Measurements from ENCODE around the gene LPP.

Gene LPP

GRCh38 chr3:188861842-188862744 lies 708.1 kb downstream of the LPP start:
- DNase-seq = no peak

DNA sequence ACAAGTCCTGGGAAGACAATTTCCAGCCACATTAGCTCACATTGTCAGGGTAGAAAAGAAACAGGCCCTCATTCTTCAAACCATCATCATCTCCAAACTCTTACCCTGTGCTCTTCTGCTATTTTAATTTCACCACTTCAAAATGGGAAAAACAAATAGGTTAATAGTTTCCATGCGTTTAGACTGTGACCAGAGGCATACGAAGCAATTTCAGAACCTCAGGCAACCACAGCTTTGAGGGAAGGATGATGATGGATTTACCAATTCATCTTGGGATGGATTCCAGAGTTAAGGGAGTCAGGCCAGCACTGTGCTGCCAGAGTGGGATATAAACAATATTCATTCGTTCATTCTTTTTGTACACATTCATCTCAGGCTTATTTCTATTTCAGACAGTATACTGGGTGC lies 710.0 kb downstream of the LPP start:
- DNase-seq = no peak

DNA sequence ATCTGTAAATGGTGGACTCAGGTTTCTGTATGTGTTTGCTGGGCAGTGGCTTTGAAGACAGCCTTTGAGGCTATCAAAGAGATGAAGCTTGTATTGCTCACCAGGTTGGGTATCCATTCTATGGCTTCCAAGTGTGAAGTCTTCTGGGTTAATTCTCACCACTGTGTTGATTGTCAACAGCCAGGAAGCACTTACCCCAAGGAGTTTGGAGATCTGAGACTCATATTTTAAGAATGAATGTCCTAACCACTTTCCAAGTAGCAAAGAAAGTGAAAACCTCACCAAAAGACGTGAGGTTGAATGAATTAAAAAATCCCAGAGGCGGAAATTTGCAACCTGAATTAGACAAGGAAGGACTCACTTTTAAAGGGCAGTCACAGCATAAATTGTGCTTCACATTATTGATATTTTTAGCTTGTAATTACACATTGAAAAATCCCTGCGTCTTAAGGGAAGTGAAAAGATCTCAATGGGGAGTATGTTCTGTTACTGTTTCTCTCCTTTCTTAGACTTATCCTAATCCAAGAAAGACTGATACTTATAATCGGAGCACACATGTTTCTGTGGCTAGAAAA lies 713.8 kb downstream of the LPP start:
- DNase-seq = no peak

- DNase-seq = no peak
Measured at GRCh38 chr3:188868803-188869202, 714.8 kb downstream of the LPP start.

GRCh38 chr3:188869628-188870027 lies 715.7 kb downstream of the LPP start:
- DNase-seq = no peak

GRCh38 chr3:188870431-188870830 lies 716.5 kb downstream of the LPP start:
- no peak for DNase-seq

DNA sequence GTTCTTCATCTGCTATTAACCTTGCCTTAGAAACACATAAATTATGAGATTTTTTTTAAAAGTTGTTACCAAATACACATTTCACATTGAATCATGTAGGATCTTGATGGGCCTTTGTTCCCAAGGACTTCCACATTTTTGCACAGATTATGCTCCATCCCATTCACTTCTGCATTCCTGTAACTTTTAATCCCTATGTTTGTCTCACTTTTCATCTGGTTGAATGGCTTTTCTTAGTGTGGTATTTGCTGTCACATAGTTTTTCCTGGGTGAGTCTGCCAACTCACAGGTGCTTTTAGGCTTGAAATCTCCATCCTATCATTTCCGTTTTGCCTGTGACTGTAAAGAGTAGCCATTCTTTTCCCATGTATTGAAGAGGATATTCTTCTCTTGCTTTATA lies 720.6 kb downstream of the LPP start:
- no peak for DNase-seq

DNA sequence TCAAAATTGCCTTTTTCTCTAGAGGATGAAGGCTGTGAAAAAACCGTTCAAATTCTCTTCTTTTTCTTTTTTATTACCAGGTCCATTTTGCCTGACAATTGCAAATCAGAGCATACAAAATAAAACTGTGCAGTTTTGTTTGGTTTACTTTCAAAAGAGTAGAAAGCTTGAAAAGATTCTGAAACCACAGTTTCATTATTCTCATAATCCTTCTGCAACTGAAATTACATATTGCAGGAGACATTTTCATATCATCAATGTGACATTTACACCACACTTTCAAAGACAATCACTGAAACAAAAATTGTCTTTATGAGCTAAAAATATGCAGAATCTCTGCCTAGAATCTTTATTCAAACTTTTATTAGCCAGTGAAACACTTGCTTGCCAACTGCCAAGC lies 721.5 kb downstream of the LPP start:
- DNase-seq = no peak

DNA sequence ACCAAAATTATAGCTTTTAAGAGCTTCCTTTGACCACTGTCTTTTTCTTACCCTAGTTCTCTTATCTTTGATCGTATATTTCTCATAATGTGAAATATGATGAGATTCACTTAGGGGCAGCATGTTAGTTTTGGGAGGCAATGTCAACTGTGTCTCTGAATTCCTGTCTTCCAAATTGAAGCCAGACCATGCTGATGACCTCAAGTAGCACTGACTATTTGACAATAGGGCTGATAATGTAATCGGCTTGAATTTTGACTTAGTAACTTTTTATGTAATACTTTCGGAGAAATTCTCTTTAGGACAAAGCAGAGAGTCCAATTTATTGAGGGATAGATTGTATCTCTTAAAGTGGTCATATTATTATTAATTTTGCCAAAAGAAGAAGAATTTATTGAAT lies 722.4 kb downstream of the LPP start:
- no peak for DNase-seq

GRCh38 chr3:188877381-188877780 lies 723.4 kb downstream of the LPP start:
- no peak for DNase-seq

GRCh38 chr3:188878076-188878475 lies 724.1 kb downstream of the LPP start:
- no peak for DNase-seq

GRCh38 chr3:188881954-188882641 lies 728.1 kb downstream of the LPP start:
- no peak for DNase-seq

GRCh38 chr3:188884299-188885043 lies 730.5 kb downstream of the LPP start:
- DNase-seq = no peak

DNA sequence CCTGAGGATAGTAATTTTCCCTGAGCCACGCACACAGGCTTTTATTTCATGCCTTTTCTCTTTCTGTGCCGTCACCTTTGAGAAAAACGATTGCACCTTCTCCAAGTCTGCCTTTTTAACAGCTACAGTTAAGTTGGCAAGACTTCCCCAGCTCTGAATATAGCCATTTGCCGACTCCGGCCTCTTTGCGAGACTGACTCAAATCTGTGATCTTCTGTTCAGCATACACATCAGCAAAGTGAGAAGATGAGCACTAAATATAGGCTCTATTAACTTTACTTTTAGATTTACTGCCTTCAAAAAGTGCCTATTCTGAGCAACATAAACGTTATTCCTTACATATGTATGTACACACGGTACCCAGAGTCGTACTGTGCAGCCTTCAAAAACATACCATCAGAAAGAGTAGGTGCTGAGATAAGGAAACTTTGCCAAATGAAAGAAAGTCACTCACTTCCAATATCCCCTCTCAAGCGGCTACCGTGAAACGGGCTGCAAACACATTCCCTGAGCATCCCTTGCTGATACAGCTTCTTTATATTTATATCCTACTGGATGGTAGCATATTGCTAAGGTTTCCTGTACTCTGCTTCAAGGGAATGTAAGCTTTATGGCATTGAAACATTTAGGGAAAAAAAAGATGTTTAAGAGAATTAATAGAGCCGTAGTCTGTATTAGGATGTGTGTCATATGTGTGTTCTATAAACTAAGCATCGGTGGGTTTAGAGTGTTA lies 734.5 kb downstream of the LPP start:
- no peak for DNase-seq

- DNase-seq = no peak
Measured at GRCh38 chr3:188889054-188889491, 735.1 kb downstream of the LPP start.

DNA sequence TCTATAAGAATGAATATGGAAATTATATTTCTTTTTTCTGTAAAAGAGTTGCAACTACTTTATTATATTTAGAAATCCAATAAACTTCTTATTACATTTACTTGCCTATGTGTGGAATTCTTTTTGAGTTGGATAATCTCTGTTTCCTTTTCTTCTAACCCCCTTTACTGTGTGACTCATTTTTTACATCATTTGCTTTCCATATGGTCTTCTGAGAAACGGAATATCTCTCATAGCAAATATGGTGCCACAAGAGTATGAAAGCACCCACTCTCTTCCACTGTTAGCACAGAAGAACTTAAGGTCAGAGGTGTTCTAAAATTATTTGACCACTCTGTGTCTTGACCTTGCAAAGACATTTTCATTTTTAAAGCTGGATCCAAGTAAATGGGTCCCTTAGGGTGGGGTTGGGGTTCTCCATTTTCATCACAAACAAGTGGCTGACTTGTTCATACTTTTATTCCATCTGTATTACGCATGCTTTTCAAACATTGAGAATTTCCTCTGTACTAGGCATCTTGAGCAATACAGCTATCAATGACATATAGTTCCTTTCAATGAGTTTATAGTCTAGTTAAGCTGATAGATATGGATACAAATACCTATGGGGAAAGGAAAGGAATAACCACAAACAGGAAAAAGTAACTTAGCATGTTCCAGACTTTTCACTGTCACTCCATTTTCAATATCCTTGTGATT lies 736.8 kb downstream of the LPP start:
- DNase-seq = no peak

- DNase-seq = no peak
Measured at GRCh38 chr3:188899881-188900280, 745.9 kb downstream of the LPP start.

GRCh38 chr3:188900421-188900951 lies 746.5 kb downstream of the LPP start:
- no peak for DNase-seq

DNA sequence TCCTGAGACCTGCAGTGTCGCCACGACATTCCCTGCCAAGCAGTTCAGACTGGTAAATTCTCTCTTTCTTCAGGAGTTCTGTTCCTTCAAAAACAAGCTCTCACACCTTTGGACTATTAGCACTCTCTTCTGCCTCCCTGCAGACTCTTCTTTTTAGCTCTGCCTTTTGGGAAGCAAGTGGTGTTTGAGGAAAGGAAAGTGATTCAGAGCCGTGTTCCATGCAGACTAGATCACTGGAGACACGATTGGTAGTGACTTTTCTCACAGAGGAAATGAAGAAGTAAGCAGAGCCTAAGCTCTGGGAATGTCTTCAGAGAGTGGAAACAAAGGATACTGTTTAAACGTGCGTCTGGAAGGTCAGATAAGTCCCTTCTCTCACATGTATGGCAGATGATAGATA lies 747.2 kb downstream of the LPP start:
- no peak for DNase-seq

DNA sequence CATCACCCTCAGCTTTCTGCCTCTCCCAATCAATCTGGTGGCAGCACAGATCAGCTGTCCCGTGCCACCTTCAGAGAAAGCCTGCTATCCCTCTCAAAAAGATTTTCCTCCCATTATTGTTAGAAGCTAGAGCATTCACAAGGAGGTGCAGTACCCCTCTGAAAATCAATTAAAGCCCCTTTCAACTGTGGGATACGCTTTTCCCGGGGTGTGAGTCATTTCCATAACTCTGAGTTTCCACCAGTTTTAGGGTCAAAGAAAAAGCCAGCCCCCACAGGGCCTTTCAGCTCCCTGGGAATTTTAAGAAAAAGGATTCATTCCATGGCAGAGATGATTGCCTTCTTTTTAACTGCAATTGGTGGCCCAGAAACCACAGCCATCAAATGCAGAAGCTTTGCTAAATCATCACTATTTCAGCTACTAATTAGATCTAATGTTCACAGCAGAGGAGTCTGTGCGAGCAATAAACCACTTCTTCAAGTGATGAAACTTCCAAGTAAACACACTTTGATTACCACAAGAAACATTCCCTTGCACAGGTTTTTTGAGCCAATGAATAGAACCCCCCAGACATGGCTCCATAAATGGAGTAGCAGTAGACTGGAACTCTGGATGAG lies 747.8 kb downstream of the LPP start:
- no peak for DNase-seq

DNA sequence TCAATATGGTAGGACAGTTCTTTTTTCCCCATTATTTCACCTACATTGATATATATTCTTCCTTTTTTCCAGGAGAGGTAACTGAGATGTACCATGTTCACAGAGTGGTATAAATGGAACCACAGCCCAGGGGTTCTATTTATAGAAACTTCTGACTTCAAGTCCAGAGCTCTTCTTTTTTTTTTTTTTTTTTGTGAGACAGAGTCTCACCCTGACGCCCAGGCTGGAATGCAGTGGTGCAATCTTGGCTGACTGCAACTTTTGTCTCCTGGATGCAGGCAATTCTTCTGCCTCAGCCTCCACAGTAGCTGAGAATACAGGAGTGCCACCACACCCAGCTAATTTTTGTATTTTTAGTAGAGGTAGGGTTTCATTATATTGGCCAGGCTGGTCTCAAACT lies 750.7 kb downstream of the LPP start:
- no peak for DNase-seq

Measured in KG1 (cell line).